ENCODE measurements around the gene TMEM120A. TPM values are rescaled to one million over a fixed set of nuclear protein-coding genes. Genes with fewer than 3 reads are reported as not detected.
A peak's percentile ranks its signal among the peaks of the same experiment; 100 is the strongest.

The TMEM120A gene
- total RNA-seq, 2 experiments from 2014 or later: 12.4 to 22.1 TPM

- TF ChIP-seq EZH2phosphoT487 (IDR thresholded peaks at IDR 0.05; ENCODE audit: borderline replicate concordance, low read depth, low read length) (no peak), CTCF (conservative IDR thresholded peaks at IDR 0.05; ENCODE audit: low read length) (no peak)
- DNase-seq (ENCODE audit: low spot score): no peak
- Histone ChIP-seq H3K36me3 (ENCODE audit: insufficient read depth, low read length) (peaks cover 25% of the 10 kb centered on the region), H3K9me2 (ENCODE audit: insufficient read depth, low read length) (no peaks in the 10 kb centered on the region), H3K27ac (ENCODE audit: low read depth, low read length, poor library complexity, severe bottlenecking) (no peak overlapping the region), H3K79me2 (ENCODE audit: insufficient read depth, low read depth, low read length) (no peaks in the 10 kb centered on the region), H3K9me3 (ENCODE audit: low read length) (no peaks in the 10 kb centered on the region), H4K20me1 (ENCODE audit: insufficient read depth, low read length) (no peaks in the 10 kb centered on the region), H3K4me1 (ENCODE audit: insufficient read depth, low read length, poor library complexity, severe bottlenecking) (no peaks in the 10 kb centered on the region), H3K4me2 (ENCODE audit: low read length) (no peak overlapping the region), H3K4me3 (ENCODE audit: low read depth, low read length, poor library complexity, severe bottlenecking) (no peak overlapping the region), H2AFZ (ENCODE audit: low read length) (no peak overlapping the region)
- TSS peak; percentile 57 for BruUV-seq (replicated peaks)
- CTCF ChIA-PET (ENCODE audit: unreplicated experiment): no interaction called here
- POLR2A ChIA-PET: no interaction called here
- intact Hi-C loops (cut with micrococcal nuclease; ENCODE audit: unreplicated experiment): loop anchor here (5.0 kb wide), 1 partner anchor 83 kb away; no protein-coding TSS in a partner anchor
Observed at GRCh38 chr7:75955331-75955955, 39.0 kb downstream of the TMEM120A start.

GRCh38 chr7:75953931-75954330 is 40.5 kb downstream of the TMEM120A start:
- Histone ChIP-seq H3K36me3 (ENCODE audit: insufficient read depth, low read length) (peaks cover 25% of the 10 kb centered on the region), H3K79me2 (ENCODE audit: insufficient read depth, low read depth, low read length) (no peaks in the 10 kb centered on the region), H2AFZ (ENCODE audit: low read length) (no peak overlapping the region), H3K27ac (ENCODE audit: low read depth, low read length, poor library complexity, severe bottlenecking) (no peak overlapping the region), H3K4me2 (ENCODE audit: low read length) (no peak overlapping the region), H3K4me1 (ENCODE audit: insufficient read depth, low read length, poor library complexity, severe bottlenecking) (no peaks in the 10 kb centered on the region), H3K9me2 (ENCODE audit: insufficient read depth, low read length) (no peaks in the 10 kb centered on the region), H3K4me3 (ENCODE audit: low read depth, low read length, poor library complexity, severe bottlenecking) (no peak overlapping the region), H4K20me1 (ENCODE audit: insufficient read depth, low read length) (no peaks in the 10 kb centered on the region), H3K9me3 (ENCODE audit: low read length) (no peaks in the 10 kb centered on the region)
- TF ChIP-seq CTCF (conservative IDR thresholded peaks at IDR 0.05; ENCODE audit: low read length) (no peak), EZH2phosphoT487 (IDR thresholded peaks at IDR 0.05; ENCODE audit: borderline replicate concordance, low read depth, low read length) (no peak)
- no TSS peak for BruUV-seq (replicated peaks)
- intact Hi-C loops (cut with micrococcal nuclease; ENCODE audit: unreplicated experiment): no loop called here
- no peak for DNase-seq (ENCODE audit: low spot score)
- POLR2A ChIA-PET: no interaction called here
- CTCF ChIA-PET (ENCODE audit: unreplicated experiment): no interaction called here

GRCh38 chr7:75953431-75953830 is 41.0 kb downstream of the TMEM120A start:
- Histone ChIP-seq H3K36me3 (ENCODE audit: insufficient read depth, low read length) (peaks cover 25% of the 10 kb centered on the region), H2AFZ (ENCODE audit: low read length) (no peak overlapping the region), H3K9me2 (ENCODE audit: insufficient read depth, low read length) (no peaks in the 10 kb centered on the region), H4K20me1 (ENCODE audit: insufficient read depth, low read length) (no peaks in the 10 kb centered on the region), H3K9me3 (ENCODE audit: low read length) (no peaks in the 10 kb centered on the region), H3K4me3 (ENCODE audit: low read depth, low read length, poor library complexity, severe bottlenecking) (no peak overlapping the region), H3K4me1 (ENCODE audit: insufficient read depth, low read length, poor library complexity, severe bottlenecking) (no peaks in the 10 kb centered on the region), H3K27ac (ENCODE audit: low read depth, low read length, poor library complexity, severe bottlenecking) (no peak overlapping the region), H3K79me2 (ENCODE audit: insufficient read depth, low read depth, low read length) (no peaks in the 10 kb centered on the region), H3K4me2 (ENCODE audit: low read length) (no peak overlapping the region)
- TF ChIP-seq CTCF (conservative IDR thresholded peaks at IDR 0.05; ENCODE audit: low read length): no peak
- no peak for TF ChIP-seq EZH2phosphoT487 (IDR thresholded peaks at IDR 0.05; ENCODE audit: borderline replicate concordance, low read depth, low read length)
- CTCF ChIA-PET (ENCODE audit: unreplicated experiment): no interaction called here
- intact Hi-C loops (cut with micrococcal nuclease; ENCODE audit: unreplicated experiment): no loop called here
- POLR2A ChIA-PET: no interaction called here
- BruUV-seq (replicated peaks): no TSS peak
- no peak for DNase-seq (ENCODE audit: low spot score)

Measured in OCI-LY7 (cell line).